Glomerular visceral epithelial cell (primary cell): ENCODE results near the gene DCT.

Experiments
- DNase-seq: peaks from one replicate; pipeline ENCODE4 v3.0.0-alpha.2; 2016; ENCODE audit errors: extremely low spot score

DCT gene

GRCh38 chr13:94454334-94454733 is 25.1 kb downstream of the DCT start:
- DNase-seq: no peak

GRCh38 chr13:94444826-94445225 is 34.7 kb downstream of the DCT start:
- DNase-seq: no peak

- peak; percentile 31 for DNase-seq
These were observed 43.8 kb downstream of the DCT start for GRCh38 chr13:94435604-94436226.

GRCh38 chr13:94433055-94433961 is 46.2 kb downstream of the DCT start:
- DNase-seq: no peak

- no peak for DNase-seq
These were observed 47.5 kb downstream of the DCT start for GRCh38 chr13:94431987-94432386.

GRCh38 chr13:94431574-94431973 is 47.9 kb downstream of the DCT start:
- DNase-seq: no peak

GRCh38 chr13:94427313-94427953 is 52.0 kb downstream of the DCT start:
- DNase-seq: no peak

GRCh38 chr13:94419925-94420305 is 59.6 kb downstream of the DCT start:
- DNase-seq: no peak

- no peak for DNase-seq
These were observed 60.1 kb downstream of the DCT start for GRCh38 chr13:94419304-94419924.

- no peak for DNase-seq
These were observed 62.2 kb downstream of the DCT start for GRCh38 chr13:94417294-94417693.

- DNase-seq: peak; percentile 10
These were observed 62.9 kb downstream of the DCT start for GRCh38 chr13:94416454-94417080.

- no peak for DNase-seq
These were observed 63.8 kb downstream of the DCT start for GRCh38 chr13:94415500-94416237.

- no peak for DNase-seq
These were observed 64.8 kb downstream of the DCT start for GRCh38 chr13:94414708-94415107.

GRCh38 chr13:94414141-94414540 is 65.3 kb downstream of the DCT start:
- DNase-seq: no peak

- no peak for DNase-seq
These were observed 65.9 kb downstream of the DCT start for GRCh38 chr13:94413598-94413944.

- no peak for DNase-seq
These were observed 66.4 kb downstream of the DCT start for GRCh38 chr13:94412870-94413597.

- no peak for DNase-seq
These were observed 67.7 kb downstream of the DCT start for GRCh38 chr13:94411747-94412146.

- no peak for DNase-seq
These were observed 71.0 kb downstream of the DCT start for GRCh38 chr13:94408314-94409036.

- no peak for DNase-seq
These were observed 78.6 kb downstream of the DCT start for GRCh38 chr13:94400874-94401273.

GRCh38 chr13:94399812-94400211 is 79.7 kb downstream of the DCT start:
- DNase-seq: no peak
